ENCODE results near the gene OSGIN1. TPM values are rescaled to one million over a fixed set of nuclear protein-coding genes. Genes with fewer than 3 reads are reported as not detected.

Gene OSGIN1
- total and polyA plus RNA-seq, 2 donors (not counting 1 experiment from before 2014, with no cell fraction given) = 0.85 to 1.8 TPM

- no peak for ATAC-seq (ENCODE audit: low read depth)
- no peak for TF ChIP-seq EZH2 (IDR thresholded peaks at IDR 0.05; ENCODE audit: borderline replicate concordance, insufficient read depth, low read depth, low read length, poor library complexity, severe bottlenecking)
- TF ChIP-seq, protein P1, sequence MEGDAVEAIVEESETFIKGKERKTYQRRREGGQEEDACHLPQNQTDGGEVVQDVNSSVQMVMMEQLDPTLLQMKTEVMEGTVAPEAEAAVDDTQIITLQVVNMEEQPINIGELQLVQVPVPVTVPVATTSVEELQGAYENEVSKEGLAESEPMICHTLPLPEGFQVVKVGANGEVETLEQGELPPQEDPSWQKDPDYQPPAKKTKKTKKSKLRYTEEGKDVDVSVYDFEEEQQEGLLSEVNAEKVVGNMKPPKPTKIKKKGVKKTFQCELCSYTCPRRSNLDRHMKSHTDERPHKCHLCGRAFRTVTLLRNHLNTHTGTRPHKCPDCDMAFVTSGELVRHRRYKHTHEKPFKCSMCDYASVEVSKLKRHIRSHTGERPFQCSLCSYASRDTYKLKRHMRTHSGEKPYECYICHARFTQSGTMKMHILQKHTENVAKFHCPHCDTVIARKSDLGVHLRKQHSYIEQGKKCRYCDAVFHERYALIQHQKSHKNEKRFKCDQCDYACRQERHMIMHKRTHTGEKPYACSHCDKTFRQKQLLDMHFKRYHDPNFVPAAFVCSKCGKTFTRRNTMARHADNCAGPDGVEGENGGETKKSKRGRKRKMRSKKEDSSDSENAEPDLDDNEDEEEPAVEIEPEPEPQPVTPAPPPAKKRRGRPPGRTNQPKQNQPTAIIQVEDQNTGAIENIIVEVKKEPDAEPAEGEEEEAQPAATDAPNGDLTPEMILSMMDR (IDR thresholded peaks at IDR 0.05) = no peak
- Histone ChIP-seq H3K9me3 (ENCODE audit: control extremely low read depth in 1 of 3, control insufficient read depth in 2 of 3, insufficient read depth in 1 of 3, low read length in 2 of 3) (no peaks in the 10 kb centered on the region), H3K36me3 (replicated peaks in 1 of 2; ENCODE audit: control extremely low read depth in 1 of 2, control insufficient read depth in 1 of 2, extremely low read depth in 1 of 2, insufficient read depth in 2 of 2, low read length in 1 of 2) (peaks cover 0 to 61% of the 10 kb centered on the region in 2 experiments), H3K27me3 (replicated peaks in 1 of 4; ENCODE audit: control extremely low read depth in 1 of 4, control insufficient read depth in 3 of 4, insufficient read depth in 4 of 4, low read length in 3 of 4) (no peaks in the 10 kb centered on the region), H3K4me2 (replicated peaks; ENCODE audit: low read depth, low read length, poor library complexity, severe bottlenecking) (no peak overlapping the region), H3K4me3 (ENCODE audit: control extremely low read depth in 1 of 5, extremely low read depth in 1 of 5, insufficient read depth in 1 of 5, low read depth in 2 of 5, low read length in 4 of 5) (no peak overlapping the region), H2AFZ (ENCODE audit: insufficient read depth, low read depth, low read length, poor library complexity, severe bottlenecking) (no peak overlapping the region), H3K9ac (ENCODE audit: low read length) (no peak overlapping the region), H3K27ac (ENCODE audit: low read length in 2 of 2) (no peak overlapping the region), H4K20me1 (ENCODE audit: control insufficient read depth, insufficient read depth, low read length, poor library complexity, severe bottlenecking) (peaks cover 10% of the 10 kb centered on the region), H3K79me2 (ENCODE audit: control insufficient read depth, insufficient read depth, low read length) (peaks cover 7% of the 10 kb centered on the region), H3K4me1 (ENCODE audit: control insufficient read depth in 2 of 2, insufficient read depth in 2 of 2, low read length in 2 of 2) (no peaks in the 10 kb centered on the region)
- 99% methylated on average over 7 of the region's 12 CpGs for WGBS (ENCODE audit: insufficient coverage)
- H3K27ac Mint-ChIP-seq = no peak overlapping the region
- no peaks in the 10 kb centered on the region for H3K9me3 Mint-ChIP-seq (ENCODE audit: insufficient read depth)
- H3K4me1 Mint-ChIP-seq = no peaks in the 10 kb centered on the region
- intact Hi-C loops (cut with micrococcal nuclease) = no loop called here
- CTCF ChIA-PET = interaction anchor here (0.8 to 1.1 kb wide), 3 partner anchors 13 to 86 kb away, joined by 3 read pairs; no protein-coding TSS in a partner anchor
- POLR2A ChIA-PET = no interaction called here
- DNase-seq = no peak
- H3K4me3 Mint-ChIP-seq = no peak overlapping the region
- H3K27me3 Mint-ChIP-seq = no peaks in the 10 kb centered on the region
Observed at GRCh38 chr16:83912519-83913244, 40.4 kb upstream of the OSGIN1 start.

- no peak overlapping the region for H3K27ac Mint-ChIP-seq
- H3K36me3 ChIP-seq (replicated peaks in 1 of 2; ENCODE audit: control extremely low read depth in 1 of 2, control insufficient read depth in 1 of 2, extremely low read depth in 1 of 2, insufficient read depth in 2 of 2, low read length in 1 of 2) = peaks cover 0 to 65% of the 10 kb centered on the region in 2 experiments
- no peak for DNase-seq
- H2AFZ ChIP-seq (ENCODE audit: insufficient read depth, low read depth, low read length, poor library complexity, severe bottlenecking) = no peak overlapping the region
- peaks cover 7% of the 10 kb centered on the region for H3K79me2 ChIP-seq (ENCODE audit: control insufficient read depth, insufficient read depth, low read length)
- ATAC-seq (ENCODE audit: low read depth) = no peak
- ChIA-PET POLR2A (no interaction called here), CTCF (interaction anchor here (0.8 to 1.1 kb wide), 2 partner anchors 14 to 86 kb away, joined by 3 read pairs; no protein-coding TSS in a partner anchor)
- H3K4me3 Mint-ChIP-seq = no peak overlapping the region
- H3K27ac ChIP-seq (ENCODE audit: low read length in 2 of 2) = no peak overlapping the region
- intact Hi-C loops (cut with micrococcal nuclease) = no loop called here
- H4K20me1 ChIP-seq (ENCODE audit: control insufficient read depth, insufficient read depth, low read length, poor library complexity, severe bottlenecking) = peaks cover 7% of the 10 kb centered on the region
- H3K4me1 ChIP-seq (ENCODE audit: control insufficient read depth in 2 of 2, insufficient read depth in 2 of 2, low read length in 2 of 2) = no peaks in the 10 kb centered on the region
- no peak overlapping the region for H3K4me2 ChIP-seq (replicated peaks; ENCODE audit: low read depth, low read length, poor library complexity, severe bottlenecking)
- no peak overlapping the region for H3K9ac ChIP-seq (ENCODE audit: low read length)
- no peak for TF ChIP-seq EZH2 (IDR thresholded peaks at IDR 0.05; ENCODE audit: borderline replicate concordance, insufficient read depth, low read depth, low read length, poor library complexity, severe bottlenecking)
- H3K9me3 ChIP-seq (ENCODE audit: control extremely low read depth in 1 of 3, control insufficient read depth in 2 of 3, insufficient read depth in 1 of 3, low read length in 2 of 3) = no peaks in the 10 kb centered on the region
- H3K27me3 Mint-ChIP-seq = no peaks in the 10 kb centered on the region
- H3K4me3 ChIP-seq (ENCODE audit: control extremely low read depth in 1 of 5, extremely low read depth in 1 of 5, insufficient read depth in 1 of 5, low read depth in 2 of 5, low read length in 4 of 5) = no peak overlapping the region
- no peaks in the 10 kb centered on the region for H3K9me3 Mint-ChIP-seq (ENCODE audit: insufficient read depth)
- H3K4me1 Mint-ChIP-seq = no peaks in the 10 kb centered on the region
- 98% methylated on average over 10 of the region's 15 CpGs for WGBS (ENCODE audit: insufficient coverage)
- H3K27me3 ChIP-seq (replicated peaks in 1 of 4; ENCODE audit: control extremely low read depth in 1 of 4, control insufficient read depth in 3 of 4, insufficient read depth in 4 of 4, low read length in 3 of 4) = no peaks in the 10 kb centered on the region
Observed at GRCh38 chr16:83913245-83913633, 39.8 kb upstream of the OSGIN1 start.

Data from B cell (primary cell).